IMR-90 (cell line): ENCODE results near the gene FMOD. TPM values are rescaled to one million over a fixed set of nuclear protein-coding genes. Genes with fewer than 3 reads are reported as not detected.

ENCODE experiments used
- ATAC-seq: fragments of 200-7000 bp; cut with Tn5 transposase; 2 replicates; pipeline ENCODE4 v1.9.1; 2020; ENCODE audit warnings: low read depth, mild to moderate bottlenecking, moderate library complexity
- BruUV-seq: library from RNA; stranded (reverse); fragments of 400-500 nt; replicated peaks from 2 replicates; lab custom pipeline; 2021; lab: Mats Ljungman, UMichigan
- CTCF ChIA-PET: fragments of 300-600 bp; formaldehyde crosslinking; extraction: SDS; loops from one replicate; lab custom pipeline; 2021; ENCODE audit warnings: antibody characterized with exemption; lab: Yijun Ruan, JAX
- POLR2A ChIA-PET: fragments of 300-600 bp; sonication (Branson Sonifier 250); formaldehyde crosslinking; loops from one replicate; lab custom pipeline; 2022; ENCODE audit warnings: antibody characterized with exemption; ENCODE audit not compliant: unreplicated experiment; lab: Charles Lee
- DNase-seq: peaks from one replicate; pipeline ENCODE4 v3.0.0; 2013
- H2AFZ ChIP-seq: replicated peaks from 2 replicates; pipeline ENCODE3; 2013; ENCODE audit warnings: low read length, mild to moderate bottlenecking; ENCODE audit not compliant: poor library complexity
- H2AK5ac ChIP-seq: 2 replicates; pipeline ENCODE4 v1.6.1; 2013; ENCODE audit warnings: low read depth, low read length, inconsistent platforms
- H2AK9ac ChIP-seq: replicated peaks from 2 replicates; pipeline ENCODE3; 2013; ENCODE audit warnings: mild to moderate bottlenecking, low read depth, low read length, moderate library complexity; ENCODE audit not compliant: poor library complexity
- H2BK120ac ChIP-seq: 2 replicates; pipeline ENCODE4 v1.6.1; 2013; ENCODE audit warnings: low read depth, low read length, inconsistent platforms
- H2BK15ac ChIP-seq: 3 replicates; pipeline ENCODE4 v1.6.1; 2013; ENCODE audit warnings: low read depth, low read length, inconsistent platforms
- H2BK20ac ChIP-seq: 2 replicates; pipeline ENCODE4 v1.6.1; 2013; ENCODE audit warnings: low read depth, mild to moderate bottlenecking, inconsistent platforms, low read length, moderate library complexity
- H2BK5ac ChIP-seq: 2 replicates; pipeline ENCODE4 v1.6.1; 2013; ENCODE audit warnings: mild to moderate bottlenecking, low read depth, low read length, inconsistent platforms; ENCODE audit not compliant: poor library complexity, severe bottlenecking
- H3K14ac ChIP-seq: replicated peaks from 2 replicates; pipeline ENCODE4 v1.6.1; 2013; ENCODE audit warnings: low read depth, low read length, inconsistent platforms
- H3K18ac ChIP-seq: 2 replicates; pipeline ENCODE4 v1.6.1; 2013; ENCODE audit warnings: low read depth, low read length, control low read depth
- H3K23ac ChIP-seq: 2 replicates; pipeline ENCODE4 v1.6.1; 2013; ENCODE audit warnings: low read depth, low read length, inconsistent platforms
- H3K27ac ChIP-seq: 2 replicates; pipeline ENCODE4 v1.5.1; 2013; ENCODE audit warnings: mild to moderate bottlenecking, control low read depth, low read length; ENCODE audit not compliant: insufficient read depth
- H3K27me3 ChIP-seq: 2 replicates; pipeline ENCODE4 v1.6.1; 2013; ENCODE audit warnings: low read length; ENCODE audit not compliant: control insufficient read depth, insufficient read depth
- H3K36me3 ChIP-seq: 2 replicates; pipeline ENCODE4 v1.6.1; 2013; ENCODE audit warnings: low read length, mixed read lengths; ENCODE audit not compliant: control insufficient read depth, insufficient read depth
- H3K4ac ChIP-seq: 2 replicates; pipeline ENCODE4 v1.6.1; 2013; ENCODE audit warnings: low read depth, low read length, inconsistent platforms
- H3K4me1 ChIP-seq: 2 replicates; pipeline ENCODE4 v1.6.1; 2013; ENCODE audit warnings: low read length, mixed read lengths; ENCODE audit not compliant: control insufficient read depth, insufficient read depth
- H3K4me2 ChIP-seq: 2 replicates; pipeline ENCODE4 v1.6.1; 2013; ENCODE audit warnings: low read depth, mild to moderate bottlenecking, control low read depth, low read length, moderate library complexity
- H3K4me3 ChIP-seq: 2 replicates; pipeline ENCODE4 v1.5.1; 2013; ENCODE audit warnings: low read depth, mild to moderate bottlenecking, control low read depth, low read length, moderate library complexity; ENCODE audit not compliant: insufficient read depth
- H3K56ac ChIP-seq: 2 replicates; pipeline ENCODE4 v1.6.1; 2013; ENCODE audit warnings: low read length, inconsistent platforms; ENCODE audit not compliant: insufficient read depth; ENCODE audit errors: extremely low read depth
- H3K79me1 ChIP-seq, 2 experiments: 2 replicates each; pipeline ENCODE4 v1.6.1; 2013; ENCODE audit warnings: low read length in 2 of 2, inconsistent platforms in 1 of 2, low read depth in 1 of 2
- H3K9ac ChIP-seq: 2 replicates; pipeline ENCODE4 v1.6.1; 2013; ENCODE audit warnings: low read depth, low read length, control low read depth
- H3K9me1 ChIP-seq: 2 replicates; pipeline ENCODE4 v1.6.1; 2013; ENCODE audit warnings: low read length, inconsistent platforms; ENCODE audit not compliant: insufficient read depth
- H3K9me3 ChIP-seq: 2 replicates; pipeline ENCODE4 v1.6.1; 2013; ENCODE audit warnings: low read length; ENCODE audit not compliant: control insufficient read depth, insufficient read depth
- H4K20me1 ChIP-seq: 2 replicates; pipeline ENCODE4 v1.6.1; 2013; ENCODE audit warnings: low read length, inconsistent platforms; ENCODE audit not compliant: insufficient read depth
- H4K5ac ChIP-seq: 2 replicates; pipeline ENCODE4 v1.6.1; 2013; ENCODE audit warnings: mild to moderate bottlenecking, low read depth, low read length, control low read depth
- H4K8ac ChIP-seq, 2 experiments: 2 replicates each; pipeline ENCODE4 v1.6.1; 2013; ENCODE audit warnings: low read depth in 2 of 2, low read length in 2 of 2, control low read depth in 1 of 2, inconsistent platforms in 1 of 2
- H4K91ac ChIP-seq: 2 replicates; pipeline ENCODE4 v1.6.1; 2013; ENCODE audit warnings: low read depth, low read length, inconsistent platforms; ENCODE audit not compliant: insufficient read depth
- CHD1 ChIP-seq: IDR thresholded peaks from 2 replicates; pipeline ENCODE4 v1.6.1; 2012; ENCODE audit warnings: low read depth, low read length, improper control_type of control experiment
- FOS ChIP-seq: fragments of 150-350 bp; IDR thresholded peaks from 2 replicates; pipeline ENCODE4 v1.6.1; 2016; ENCODE audit warnings: low read depth, low read length
- NFE2L2 ChIP-seq: fragments of 150-350 bp; IDR thresholded peaks from 2 replicates; pipeline ENCODE4 v1.6.1; 2016; ENCODE audit warnings: low read depth, mild to moderate bottlenecking, low read length
- RCOR1 ChIP-seq: IDR thresholded peaks from 2 replicates; pipeline ENCODE4 v1.6.1; 2012; ENCODE audit warnings: mild to moderate bottlenecking, low read length, improper control_type of control experiment; ENCODE audit not compliant: insufficient replicate concordance
- RFX5 ChIP-seq: IDR thresholded peaks from 2 replicates; pipeline ENCODE4 v1.8.0; 2012; ENCODE audit warnings: low read depth, mild to moderate bottlenecking, low read length, moderate library complexity
- SMC3 ChIP-seq: fragments of 150-350 bp; IDR thresholded peaks from 2 replicates; pipeline ENCODE4 v1.6.1; 2016; ENCODE audit warnings: low read depth, mild to moderate bottlenecking, antibody characterized with exemption, low read length, moderate library complexity
- WGBS, 2 experiments: methylation state at CpG; one replicate each; pipeline versions ENCODE4 v1.1.5 to v1.1.7; 2013; ENCODE audit warnings: missing lambda C conversion rate in 2 of 2; ENCODE audit not compliant: insufficient read length in 1 of 2; ENCODE audit errors: extremely low coverage in 2 of 2; 5-methylcytosine and 5-hydroxymethylcytosine counted together
- dilution Hi-C: fragments of 300-500 bp; cut with HindIII; formaldehyde crosslinking; loops from one replicate; pipeline ENCODE4 v1.14.3; 2018; ENCODE audit warnings: low sequenced_read_pairs; ENCODE audit not compliant: unreplicated experiment
- in situ Hi-C: fragments of 300-500 bp; cut with MboI; formaldehyde crosslinking; loops from 3 replicates; pipeline ENCODE4 v1.14.3; 2019; ENCODE audit warnings: low sequenced_read_pairs, inconsistent platforms, mixed read lengths
- intact Hi-C: fragments of 100-400 bp; cut with micrococcal nuclease; formaldehyde crosslinking; loops from 2 replicates; pipeline ENCODE4 v1.10.0; 2022
- polyA plus RNA-seq, 3 experiments: library from polyadenylated mRNA; depleted of rRNA; stranded (reverse); fragments of >200 nt; gene quantifications; 2 replicates each; pipeline ENCODE4 v1.2.3, GENCODE V29; 2012; ENCODE audit warnings: low replicate concordance in 1 of 3
- total RNA-seq: library from RNA; depleted of rRNA; stranded (reverse); fragments of >200 nt; gene quantifications from 2 replicates; pipeline ENCODE4 v1.2.3, GENCODE V29; 2012
- TF ChIP-seq, protein P1 (sequence below): conservative IDR thresholded peaks from 2 replicates; pipeline ENCODE4 v1.5.1; 2012; ENCODE audit warnings: mild to moderate bottlenecking, low read depth, low read length, improper control_type of control experiment

FMOD gene
- total and polyA plus RNA-seq, 2 of the 4 experiments (the other 2 are of a cell fraction), result 0.18 to 2.7 TPM

DNA sequence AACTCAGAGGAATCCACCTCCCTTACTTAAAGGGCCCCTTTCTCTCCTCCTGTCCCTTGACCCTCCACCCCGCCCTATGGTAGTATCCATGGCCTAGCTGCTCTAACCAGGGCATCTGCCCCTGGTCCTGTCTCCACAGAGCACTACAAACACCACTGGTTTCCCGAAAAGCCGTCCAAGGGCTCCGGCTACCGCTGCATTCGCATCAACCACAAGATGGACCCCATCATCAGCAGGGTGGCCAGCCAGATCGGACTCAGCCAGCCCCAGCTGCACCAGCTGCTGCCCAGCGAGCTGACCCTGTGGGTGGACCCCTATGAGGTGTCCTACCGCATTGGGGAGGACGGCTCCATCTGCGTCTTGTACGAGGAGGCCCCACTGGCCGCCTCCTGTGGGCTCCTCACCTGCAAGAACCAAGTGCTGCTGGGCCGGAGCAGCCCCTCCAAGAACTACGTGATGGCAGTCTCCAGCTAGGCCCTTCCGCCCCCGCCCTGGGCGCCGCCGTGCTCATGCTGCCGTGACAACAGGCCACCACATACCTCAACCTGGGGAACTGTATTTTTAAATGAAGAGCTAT lies 43.9 kb downstream of the FMOD start:
- H2AFZ ChIP-seq, result peak overlapping the region; percentile 86
- peak overlapping the region; percentile 79 for H2AK9ac ChIP-seq
- no peak overlapping the region for H3K56ac ChIP-seq
- no peak for TF ChIP-seq SMC3
- TF ChIP-seq FOS, result no peak
- TF ChIP-seq CHD1, result no peak
- no peak for TF ChIP-seq NFE2L2
- TF ChIP-seq RCOR1, result no peak
- TF ChIP-seq, protein P1, sequence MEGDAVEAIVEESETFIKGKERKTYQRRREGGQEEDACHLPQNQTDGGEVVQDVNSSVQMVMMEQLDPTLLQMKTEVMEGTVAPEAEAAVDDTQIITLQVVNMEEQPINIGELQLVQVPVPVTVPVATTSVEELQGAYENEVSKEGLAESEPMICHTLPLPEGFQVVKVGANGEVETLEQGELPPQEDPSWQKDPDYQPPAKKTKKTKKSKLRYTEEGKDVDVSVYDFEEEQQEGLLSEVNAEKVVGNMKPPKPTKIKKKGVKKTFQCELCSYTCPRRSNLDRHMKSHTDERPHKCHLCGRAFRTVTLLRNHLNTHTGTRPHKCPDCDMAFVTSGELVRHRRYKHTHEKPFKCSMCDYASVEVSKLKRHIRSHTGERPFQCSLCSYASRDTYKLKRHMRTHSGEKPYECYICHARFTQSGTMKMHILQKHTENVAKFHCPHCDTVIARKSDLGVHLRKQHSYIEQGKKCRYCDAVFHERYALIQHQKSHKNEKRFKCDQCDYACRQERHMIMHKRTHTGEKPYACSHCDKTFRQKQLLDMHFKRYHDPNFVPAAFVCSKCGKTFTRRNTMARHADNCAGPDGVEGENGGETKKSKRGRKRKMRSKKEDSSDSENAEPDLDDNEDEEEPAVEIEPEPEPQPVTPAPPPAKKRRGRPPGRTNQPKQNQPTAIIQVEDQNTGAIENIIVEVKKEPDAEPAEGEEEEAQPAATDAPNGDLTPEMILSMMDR, result no peak
- TF ChIP-seq RFX5, result no peak
- 0 out of 3 replicates have a peak overlapping the region, but pooled peaks have one; percentile 89 for H2BK15ac ChIP-seq
- peaks cover 6% of the 10 kb centered on the region for H3K27me3 ChIP-seq
- in situ Hi-C loops (no loop called here), intact Hi-C loops (no loop called here), dilution Hi-C loops (no loop called here)
- H2BK20ac ChIP-seq, result no peak overlapping the region
- DNase-seq (no peak), ATAC-seq (no peak)
- 60% methylated on average over 4 of the region's 21 CpGs; no CpG with 5 or more reads in 1 of the 2 experiments for WGBS, 2 experiments
- peak overlapping the region; percentile 88; the same call in 1 of the 2 replicates for H3K23ac ChIP-seq
- H3K4me3 ChIP-seq, result peak overlapping the region; percentile 62
- H2BK5ac ChIP-seq, result peak overlapping the region; percentile 41
- peaks cover 18 to 34% of the 10 kb centered on the region in 2 experiments; a peak in 2 of 4 replicates for H3K79me1 ChIP-seq
- peak overlapping the region; percentile 81; the same call in 1 of the 2 replicates for H3K27ac ChIP-seq
- BruUV-seq, result no TSS peak
- peak overlapping the region; percentile 72; the same call in 1 of the 2 replicates for H2AK5ac ChIP-seq
- H4K8ac ChIP-seq, result peak overlapping the region in 1 of 2 experiments; percentile 23; a peak in 2 of 4 replicates
- ChIA-PET POLR2A (interaction anchor here (0.6 to 1.3 kb wide), 3 partner anchors 10 to 28 kb away, joined by 3 to 6 read pairs (median 4); no protein-coding TSS in a partner anchor), CTCF (interaction anchor here (1.1 to 2.6 kb wide), 7 partner anchors 10 to 134 kb away, joined by 3 to 9 read pairs (median 5); no protein-coding TSS in a partner anchor)
- peaks cover 7% of the 10 kb centered on the region for H3K4me1 ChIP-seq
- H3K4ac ChIP-seq, result peak overlapping the region; percentile 77
- peak overlapping the region; percentile 27; the same call in 1 of the 2 replicates for H4K91ac ChIP-seq
- H4K5ac ChIP-seq, result no peak overlapping the region
- no peak overlapping the region for H3K18ac ChIP-seq
- H2BK120ac ChIP-seq, result peak overlapping the region; percentile 26; the same call in 1 of the 2 replicates
- peak overlapping the region; percentile 85 for H3K4me2 ChIP-seq
- peaks cover 32% of the 10 kb centered on the region; the same call in 1 of the 2 replicates for H4K20me1 ChIP-seq
- H3K14ac ChIP-seq, result peak overlapping the region; percentile 95
- no peaks in the 10 kb centered on the region for H3K9me1 ChIP-seq
- H3K9me3 ChIP-seq, result no peaks in the 10 kb centered on the region
- H3K9ac ChIP-seq, result peak overlapping the region; percentile 62
- H3K36me3 ChIP-seq, result peaks cover 14% of the 10 kb centered on the region; the same call in 1 of the 2 replicates
